Pancreas (tissue), 10 donors: ENCODE data around the gene CFAP410. TPM values are rescaled to one million over a fixed set of nuclear protein-coding genes. Genes with fewer than 3 reads are reported as not detected.
"Not testable (repeated sequence)": the region's sequence is repeated elsewhere in the genome, so short reads cannot be mapped to it uniquely, and the experiment has no call there.

Experiments used
- ATAC-seq, 4 donors: fragments of 200-7000 bp; cut with Tn5 transposase; one replicate each; pipeline versions ENCODE4 v1.8.0 to v1.9.1; 2020; ENCODE audit warnings: mild to moderate bottlenecking in 4 of 4, moderate library complexity in 4 of 4
- DNase-seq, 6 donors: peaks; one replicate each; pipeline ENCODE4 v3.0.0-alpha.2; 2020
- FAIRE-seq: peaks from 2 replicates; lab custom pipeline; 2012; peaks lifted over from hg19 to GRCh38; lab: Jason Lieb, UNC
- H3K27ac ChIP-seq, 4 donors: fragments of 200-600 bp; sonication (generic); 1 replicate in 3 of 4; 2 replicates in 1 of 4; pipeline versions ENCODE4 v1.5.0 to v1.8.0; 2020
- H3K27me3 ChIP-seq, 4 donors: fragments of 200-600 bp; one replicate each; pipeline ENCODE4 v1.8.0; 2021
- H3K36me3 ChIP-seq, 3 donors: fragments of 200-600 bp; sonication (generic) in 1 of 3; one replicate each; pipeline versions ENCODE4 v1.5.0 to v1.8.0; 2020 to 2021
- H3K4me1 ChIP-seq, 3 donors: fragments of 200-600 bp; one replicate each; pipeline ENCODE4 v1.8.0; 2021
- H3K4me3 ChIP-seq, 4 donors: fragments of 200-600 bp; sonication (generic) in 2 of 4; one replicate each; pipeline versions ENCODE4 v1.5.0 to v1.8.0; 2020 to 2021
- H3K9me3 ChIP-seq, 4 donors: fragments of 200-600 bp; one replicate each; pipeline ENCODE4 v1.8.0; 2021
- WGBS, 2 donors: extraction: QIAGEN DNeasy Blood & Tissue Kit; methylation state at CpG; one replicate each; pipeline ENCODE4 v1.1.7; 2013; 5-methylcytosine and 5-hydroxymethylcytosine counted together
- intact Hi-C, 3 donors: fragments of 100-400 bp; cut with DNase I; formaldehyde crosslinking; loops; one replicate each; pipeline versions ENCODE4 v1.11.1 to v1.14.2; 2022
- polyA plus RNA-seq, 2 donors: library from polyadenylated mRNA; stranded (reverse); fragments of 200-250 nt; gene quantifications; one replicate each; pipeline ENCODE4 v1.2.3, GENCODE V29; 2013
- total RNA-seq, 6 donors: library from RNA; stranded (reverse); fragmentation: NEBNext Ultra II Directional in 4 of 6; extraction: Animal tissue kit (Norgen Biotek cat#: 25700) in 4 of 6; gene quantifications; one replicate each; pipeline versions ENCODE4 v1.2.1 to v1.2.4, GENCODE V29; 2021 to 2023
- TF ChIP-seq, protein P1 (sequence below), 4 donors: fragments of 200-600 bp; sonication (generic) in 3 of 4; IDR thresholded peaks; one replicate each; pipeline versions ENCODE4 v1.5.0 to v1.8.0; 2021; ENCODE audit warnings: antibody characterized with exemption in 4 of 4
- donor health status: healthy with polysubstance abuse.
- donor health status: DM: no; HTN: no; CAD: no; lungs with moderate emphysema.
- donor health status: DM: no; HTN: no; CAD: no.
- donor health status: control.
- donor health status: control.
- donor health status: Bipolar disorder and iron deficiency.
- donor health status: DM: yes; HTN: yes; CAD: no.
- donor health status: DM: no; HTN: no; CAD: no.
- donor health status: DM: no; HTN: no; CAD: no.
- donor health status: DM: yes; HTN: yes; CAD: no.

CFAP410 gene
- total and polyA plus RNA-seq, 8 donors: 10.3 to 118 (median 16.3) TPM

DNA sequence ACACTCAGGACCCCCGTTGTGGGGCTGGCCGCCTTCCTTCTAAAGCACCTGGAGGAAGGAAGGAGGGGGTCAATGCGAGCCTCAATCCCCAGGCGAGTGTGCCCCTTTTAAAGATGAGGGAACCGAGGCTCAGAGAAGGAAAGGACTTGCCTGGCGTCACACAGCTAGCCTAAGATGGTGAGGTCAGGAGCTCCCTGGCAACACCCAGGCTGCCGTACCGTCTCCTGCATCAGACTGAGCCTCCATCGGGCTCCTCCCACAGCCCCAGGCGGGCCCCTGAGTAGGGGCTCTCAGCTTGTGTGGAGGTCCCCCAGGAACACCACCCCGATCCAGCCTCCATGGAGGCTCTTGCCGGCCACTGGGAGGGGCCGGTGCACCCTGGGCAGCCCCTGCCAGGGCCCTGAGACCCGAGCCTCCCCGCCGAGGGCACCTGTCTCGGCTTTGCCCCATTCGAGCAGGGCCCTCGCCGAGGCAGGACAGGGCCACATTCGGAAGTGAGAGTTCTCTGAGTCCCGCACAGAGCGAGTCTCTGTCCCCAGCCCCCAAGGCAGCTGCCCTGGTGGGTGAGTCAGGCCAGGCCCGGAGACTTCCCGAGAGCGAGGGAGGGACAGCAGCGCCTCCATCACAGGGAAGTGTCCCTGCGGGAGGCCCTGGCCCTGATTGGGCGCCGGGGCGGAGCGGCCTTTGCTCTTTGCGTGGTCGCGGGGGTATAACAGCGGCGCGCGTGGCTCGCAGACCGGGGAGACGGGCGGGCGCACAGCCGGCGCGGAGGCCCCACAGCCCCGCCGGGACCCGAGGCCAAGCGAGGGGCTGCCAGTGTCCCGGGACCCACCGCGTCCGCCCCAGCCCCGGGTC lies 53.8 kb downstream of the CFAP410 start, which contains the start of gene AIRE:
Gene AIRE, plus strand, starts transcription at position 739 of the 855 bp plus-strand sequence. CDS start 131 bp downstream, outside the sequence.
- peak in 3 of 6 donors; percentile 27 to 60 (median 60) for DNase-seq
- Histone ChIP-seq H3K36me3 (no peaks in the 10 kb centered on the region), H3K27me3 (no peaks in the 10 kb centered on the region), H3K9me3 (no peaks in the 10 kb centered on the region), H3K27ac (no peak within 1 kb of the TSS), H3K4me3 (peak within 1 kb of the TSS in 1 of 4 donors; percentile 27), H3K4me1 (no peaks in the 10 kb centered on the region)
- TF ChIP-seq, protein P1, sequence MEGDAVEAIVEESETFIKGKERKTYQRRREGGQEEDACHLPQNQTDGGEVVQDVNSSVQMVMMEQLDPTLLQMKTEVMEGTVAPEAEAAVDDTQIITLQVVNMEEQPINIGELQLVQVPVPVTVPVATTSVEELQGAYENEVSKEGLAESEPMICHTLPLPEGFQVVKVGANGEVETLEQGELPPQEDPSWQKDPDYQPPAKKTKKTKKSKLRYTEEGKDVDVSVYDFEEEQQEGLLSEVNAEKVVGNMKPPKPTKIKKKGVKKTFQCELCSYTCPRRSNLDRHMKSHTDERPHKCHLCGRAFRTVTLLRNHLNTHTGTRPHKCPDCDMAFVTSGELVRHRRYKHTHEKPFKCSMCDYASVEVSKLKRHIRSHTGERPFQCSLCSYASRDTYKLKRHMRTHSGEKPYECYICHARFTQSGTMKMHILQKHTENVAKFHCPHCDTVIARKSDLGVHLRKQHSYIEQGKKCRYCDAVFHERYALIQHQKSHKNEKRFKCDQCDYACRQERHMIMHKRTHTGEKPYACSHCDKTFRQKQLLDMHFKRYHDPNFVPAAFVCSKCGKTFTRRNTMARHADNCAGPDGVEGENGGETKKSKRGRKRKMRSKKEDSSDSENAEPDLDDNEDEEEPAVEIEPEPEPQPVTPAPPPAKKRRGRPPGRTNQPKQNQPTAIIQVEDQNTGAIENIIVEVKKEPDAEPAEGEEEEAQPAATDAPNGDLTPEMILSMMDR (IDR thresholded peaks at IDR 0.05): no peak
- FAIRE-seq: no peak
- peak in 3 of 4 donors; percentile 34 to 64 (median 44) for ATAC-seq
- intact Hi-C loops: no loop called here
- 21 to 32% methylated on average over 34 to 56 of the region's 56 CpGs for WGBS, 2 donors

DNA sequence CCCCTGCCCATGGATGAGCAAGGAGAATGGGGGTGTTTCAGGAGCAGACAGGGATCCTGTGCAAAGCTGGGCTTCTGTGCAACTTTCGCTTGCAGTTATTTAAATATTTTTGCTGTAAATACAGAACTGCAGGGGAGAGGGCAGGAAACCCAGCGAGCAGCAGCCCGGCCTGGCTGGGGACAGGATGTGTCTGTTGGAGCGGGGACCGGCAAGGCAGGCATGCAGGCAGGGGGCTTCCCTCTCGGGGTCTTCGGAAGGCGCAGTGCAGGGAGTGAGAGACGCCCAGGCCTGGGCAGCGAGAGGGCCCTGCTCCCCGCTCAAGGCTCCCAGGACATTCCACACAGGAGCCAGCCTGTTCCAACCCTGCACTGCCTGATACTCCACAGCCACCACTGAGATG lies 55.2 kb downstream of the CFAP410 start:
- FAIRE-seq: no peak
- intact Hi-C loops: no loop called here
- 68 to 75% methylated on average over 11 of the region's 11 CpGs for WGBS, 2 donors

DNA sequence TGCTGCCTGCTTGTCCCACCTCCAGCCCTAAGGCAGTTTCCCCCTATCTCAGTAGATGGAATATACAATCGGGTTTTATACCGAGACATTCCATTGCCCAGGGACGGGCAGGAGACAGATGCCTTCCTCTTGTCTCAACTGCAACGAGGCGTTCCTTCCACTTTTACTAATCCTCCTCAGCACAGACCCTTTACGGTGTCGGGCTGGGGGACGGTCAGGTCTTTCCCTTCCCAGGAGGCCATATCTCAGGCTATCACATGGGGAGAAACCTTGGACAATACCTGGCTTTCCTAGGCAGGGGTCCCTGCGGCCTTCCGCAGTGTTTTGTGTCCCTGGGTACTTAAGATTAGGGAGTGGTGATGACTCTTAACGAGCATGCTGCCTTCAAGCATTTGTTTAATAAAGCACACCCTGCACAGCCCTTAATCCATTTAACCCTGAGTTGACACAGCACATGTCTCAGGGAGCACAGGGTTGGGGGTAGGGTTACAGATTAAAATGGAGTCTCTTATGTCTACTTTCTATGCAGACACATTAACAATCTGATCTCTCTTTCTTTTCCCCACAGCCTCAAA lies 55.9 kb downstream of the CFAP410 start:
- FAIRE-seq, H3K36me3 ChIP-seq, H3K27ac ChIP-seq, intact Hi-C loops, H3K4me3 ChIP-seq, H3K27me3 ChIP-seq, H3K4me1 ChIP-seq, ATAC-seq, H3K9me3 ChIP-seq: not testable (repeated sequence)
- peak in 1 of 6 donors; percentile 11 for DNase-seq
- WGBS, 2 donors: 60 to 67% methylated on average over 10 to 11 of the region's 11 CpGs

More for the DNA sequence above, 55.2 kb downstream of the CFAP410 start:
- Histone ChIP-seq H3K27me3 (no peaks in the 10 kb centered on the region), H3K36me3 (no peaks in the 10 kb centered on the region), H3K4me3 (no peak overlapping the region), H3K4me1 (no peaks in the 10 kb centered on the region), H3K9me3 (no peaks in the 10 kb centered on the region), H3K27ac (no peak overlapping the region)
- DNase-seq (peak in 1 of 6 donors; percentile 38), ATAC-seq (no peak)
- TF ChIP-seq, protein P1 (IDR thresholded peaks at IDR 0.05): no peak

DNA sequence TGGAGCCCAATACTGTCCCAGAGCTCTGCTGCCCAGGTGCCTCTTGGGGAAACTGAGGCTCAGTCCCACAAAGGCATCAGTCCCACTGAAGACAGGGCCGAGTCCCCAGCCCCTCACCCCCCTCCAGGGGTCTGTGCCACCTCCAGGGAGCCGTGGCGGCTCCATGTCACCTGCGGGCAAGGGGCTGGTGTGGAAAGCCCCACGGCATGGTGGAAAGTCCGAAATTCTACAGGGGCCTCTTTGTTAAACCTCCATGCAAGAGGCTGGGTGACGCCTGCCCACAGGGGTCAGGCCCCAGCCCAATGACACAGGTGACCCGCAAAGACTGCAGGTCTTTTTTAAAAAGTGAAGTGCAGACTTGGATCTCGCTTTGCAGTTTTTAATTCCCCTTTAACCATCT lies 56.8 kb downstream of the CFAP410 start:
- ATAC-seq (no peak), FAIRE-seq (no peak), DNase-seq (peak in 1 of 6 donors; percentile 35)
- Histone ChIP-seq H3K9me3 (no peaks in the 10 kb centered on the region), H3K4me3 (no peak overlapping the region), H3K27me3 (no peaks in the 10 kb centered on the region), H3K27ac (no peak overlapping the region), H3K4me1 (no peaks in the 10 kb centered on the region), H3K36me3 (no peaks in the 10 kb centered on the region)
- intact Hi-C loops: no loop called here
- WGBS, 2 donors: 69 to 82% methylated on average over 9 of the region's 9 CpGs
- TF ChIP-seq, protein P1 (IDR thresholded peaks at IDR 0.05): no peak

DNA sequence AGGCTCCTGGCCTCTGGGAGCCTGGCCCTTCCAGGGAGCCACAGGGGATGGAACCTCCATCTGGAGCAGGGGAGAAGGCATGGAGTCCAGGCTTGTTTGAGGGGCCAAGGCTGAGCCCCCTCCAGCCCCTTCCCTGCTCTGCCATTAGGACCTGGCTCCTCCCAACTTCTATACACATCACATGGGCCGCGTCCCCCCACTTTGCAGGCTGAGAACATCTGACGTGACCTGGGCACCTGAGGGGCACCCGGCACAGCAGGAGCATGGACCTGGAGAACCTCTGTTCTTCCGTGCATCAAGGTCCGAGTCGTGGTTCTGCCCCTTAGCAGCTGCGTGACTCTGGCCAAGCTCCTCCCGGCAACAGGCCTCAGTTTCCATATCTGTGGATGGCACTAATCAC lies 57.4 kb downstream of the CFAP410 start:
- intact Hi-C loops: no loop called here
- Histone ChIP-seq H3K36me3 (no peaks in the 10 kb centered on the region), H3K27ac (no peak overlapping the region), H3K4me3 (no peak overlapping the region), H3K9me3 (no peaks in the 10 kb centered on the region), H3K27me3 (no peaks in the 10 kb centered on the region), H3K4me1 (no peaks in the 10 kb centered on the region)
- ATAC-seq: no peak
- WGBS, 2 donors: 83 to 87% methylated on average over 9 of the region's 9 CpGs
- TF ChIP-seq, protein P1 (IDR thresholded peaks at IDR 0.05): no peak
- no peak for FAIRE-seq
- DNase-seq: peak in 1 of 6 donors; percentile 41
